Central memory CD8-positive, alpha-beta T cell (primary cell): ENCODE results near the gene SPARC.

ENCODE experiments used
- ATAC-seq: fragments of 150-1000 bp; cut with Tn5 transposase; replicated peaks from 2 replicates; pipeline ENCODE4 v1.10.0; 2022; ENCODE audit warnings: mild to moderate bottlenecking, moderate FRiP score, moderate number of reproducible peaks; ENCODE audit not compliant: poor library complexity, severe bottlenecking; ENCODE audit errors: extremely low read depth
- DNase-seq, 2 donors: peaks; one replicate each; pipeline ENCODE4 v3.0.0; 2021; ENCODE audit warnings: low spot score in 2 of 2
- H3K27ac Mint-ChIP-seq: one replicate; pipeline ENCODE4 v1.8.0; 2022; ENCODE audit warnings: low read depth, mild to moderate bottlenecking, moderate library complexity, mixed read lengths
- H3K27me3 Mint-ChIP-seq: one replicate; pipeline ENCODE4 v1.8.0; 2022; ENCODE audit warnings: mixed read lengths
- H3K36me3 Mint-ChIP-seq: one replicate; pipeline ENCODE4 v1.8.0; 2022; ENCODE audit warnings: mild to moderate bottlenecking, moderate library complexity, mixed read lengths; ENCODE audit not compliant: insufficient read depth
- H3K4me1 Mint-ChIP-seq: one replicate; pipeline ENCODE4 v1.8.0; 2022; ENCODE audit warnings: mixed read lengths
- H3K4me3 Mint-ChIP-seq: one replicate; pipeline ENCODE4 v1.8.0; 2022; ENCODE audit warnings: mild to moderate bottlenecking, moderate library complexity, mixed read lengths
- H3K9me3 Mint-ChIP-seq: one replicate; pipeline ENCODE4 v1.8.0; 2022; ENCODE audit warnings: mixed read lengths

Gene SPARC

DNA sequence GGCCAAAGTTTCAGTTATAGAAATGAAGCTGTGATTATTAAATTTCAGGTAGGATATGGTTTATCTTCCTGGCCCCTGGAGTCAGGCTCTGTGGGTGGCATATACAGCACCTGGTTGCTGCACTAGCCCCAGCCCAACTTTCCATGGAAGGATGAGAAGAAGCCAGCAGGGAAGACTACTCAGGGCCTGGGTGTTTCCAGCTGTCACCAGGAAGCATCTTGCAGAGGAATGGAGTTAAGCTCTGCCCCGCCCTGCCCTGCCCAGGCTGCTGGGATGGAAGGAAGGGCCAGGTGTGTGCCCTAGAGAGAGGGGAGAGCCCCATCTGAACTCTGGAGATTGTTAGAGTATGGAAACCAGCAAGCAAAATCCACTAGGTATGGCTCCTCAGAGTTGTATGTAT, 52.8 kb downstream of the SPARC start:
- H3K27ac Mint-ChIP-seq = no peak overlapping the region
- DNase-seq (no peak), ATAC-seq (no peak)
- no peak overlapping the region for H3K4me3 Mint-ChIP-seq
- no peaks in the 10 kb centered on the region for H3K9me3 Mint-ChIP-seq
- no peaks in the 10 kb centered on the region for H3K36me3 Mint-ChIP-seq
- H3K27me3 Mint-ChIP-seq = peaks cover 42% of the 10 kb centered on the region
- no peaks in the 10 kb centered on the region for H3K4me1 Mint-ChIP-seq

DNA sequence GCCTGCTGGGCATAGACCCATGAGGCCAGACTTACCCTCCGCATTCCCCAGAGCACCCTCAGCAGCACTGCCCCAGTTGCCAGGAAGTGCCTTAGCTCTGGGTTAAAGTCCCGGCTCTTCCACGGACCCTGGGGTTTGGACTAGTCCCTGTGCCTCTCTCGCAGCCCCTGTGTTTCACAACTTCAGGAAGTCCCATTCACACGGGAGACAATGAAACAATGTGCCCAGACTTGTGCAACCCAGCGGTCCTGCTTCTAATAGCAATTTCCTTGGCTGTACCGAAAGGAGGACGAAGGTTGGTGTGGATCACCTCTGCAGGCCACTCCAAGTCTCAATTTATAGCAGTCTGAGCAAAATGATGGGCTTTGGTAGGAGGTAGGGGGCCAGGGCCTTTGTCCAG, 53.8 kb downstream of the SPARC start:
- H3K27ac Mint-ChIP-seq = no peak overlapping the region
- ATAC-seq (no peak), DNase-seq (no peak)
- H3K27me3 Mint-ChIP-seq = peaks cover 42% of the 10 kb centered on the region
- H3K4me1 Mint-ChIP-seq = no peaks in the 10 kb centered on the region
- H3K36me3 Mint-ChIP-seq = no peaks in the 10 kb centered on the region
- no peaks in the 10 kb centered on the region for H3K9me3 Mint-ChIP-seq
- H3K4me3 Mint-ChIP-seq = no peak overlapping the region

- Mint-ChIP-seq H3K9me3 (no peaks in the 10 kb centered on the region), H3K27me3 (peaks cover 42% of the 10 kb centered on the region), H3K4me3 (no peak overlapping the region), H3K4me1 (no peaks in the 10 kb centered on the region), H3K36me3 (no peaks in the 10 kb centered on the region), H3K27ac (no peak overlapping the region)
- ATAC-seq (no peak), DNase-seq (no peak)
These were observed 54.2 kb downstream of the SPARC start for GRCh38 chr5:151632524-151632923.

GRCh38 chr5:151631941-151632340, 54.8 kb downstream of the SPARC start:
- Mint-ChIP-seq H3K36me3 (no peaks in the 10 kb centered on the region), H3K4me1 (no peaks in the 10 kb centered on the region), H3K9me3 (no peaks in the 10 kb centered on the region), H3K27me3 (peaks cover 41% of the 10 kb centered on the region), H3K4me3 (no peak overlapping the region), H3K27ac (no peak overlapping the region)
- ATAC-seq (no peak), DNase-seq (no peak)

DNA sequence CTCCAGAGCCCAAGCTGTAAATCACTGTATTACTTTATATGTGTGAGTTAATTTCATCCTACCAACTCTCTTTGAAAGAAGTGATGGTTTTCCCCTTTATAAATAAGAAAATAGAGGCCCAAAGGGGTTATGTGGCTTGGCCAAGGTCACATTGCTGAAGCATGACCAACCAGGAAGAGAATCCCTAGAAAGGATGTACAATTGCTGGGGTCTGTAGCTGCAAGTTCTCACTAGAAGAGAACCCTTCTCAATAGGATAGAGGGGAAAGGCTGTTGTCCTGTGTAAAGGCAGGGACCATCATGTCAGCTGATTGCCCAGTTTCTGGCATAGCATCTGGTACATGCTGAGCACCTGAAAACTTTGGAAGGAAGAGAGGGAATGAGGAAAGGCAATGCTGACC, 56.6 kb downstream of the SPARC start:
- ATAC-seq = no peak
- no peak for DNase-seq
- H3K9me3 Mint-ChIP-seq = no peaks in the 10 kb centered on the region
- no peaks in the 10 kb centered on the region for H3K36me3 Mint-ChIP-seq
- H3K27me3 Mint-ChIP-seq = peaks cover 28% of the 10 kb centered on the region
- H3K27ac Mint-ChIP-seq = no peak overlapping the region
- no peak overlapping the region for H3K4me3 Mint-ChIP-seq
- no peaks in the 10 kb centered on the region for H3K4me1 Mint-ChIP-seq

- Mint-ChIP-seq H3K27ac (no peak overlapping the region), H3K36me3 (no peaks in the 10 kb centered on the region), H3K9me3 (no peaks in the 10 kb centered on the region), H3K27me3 (peaks cover 43% of the 10 kb centered on the region), H3K4me1 (no peaks in the 10 kb centered on the region), H3K4me3 (no peak overlapping the region)
- no peak for ATAC-seq
- DNase-seq = no peak
These were observed 58.4 kb downstream of the SPARC start for GRCh38 chr5:151628112-151628823.

GRCh38 chr5:151627650-151628049, 59.1 kb downstream of the SPARC start:
- DNase-seq = no peak
- peaks cover 48% of the 10 kb centered on the region for H3K27me3 Mint-ChIP-seq
- ATAC-seq = no peak
- no peaks in the 10 kb centered on the region for H3K9me3 Mint-ChIP-seq
- H3K36me3 Mint-ChIP-seq = no peaks in the 10 kb centered on the region
- no peaks in the 10 kb centered on the region for H3K4me1 Mint-ChIP-seq
- no peak overlapping the region for H3K4me3 Mint-ChIP-seq
- no peak overlapping the region for H3K27ac Mint-ChIP-seq

- H3K9me3 Mint-ChIP-seq = no peaks in the 10 kb centered on the region
- no peaks in the 10 kb centered on the region for H3K4me1 Mint-ChIP-seq
- no peaks in the 10 kb centered on the region for H3K36me3 Mint-ChIP-seq
- H3K27ac Mint-ChIP-seq = no peak overlapping the region
- peaks cover 49% of the 10 kb centered on the region for H3K27me3 Mint-ChIP-seq
- no peak for DNase-seq
- no peak overlapping the region for H3K4me3 Mint-ChIP-seq
- no peak for ATAC-seq
These were observed 61.4 kb downstream of the SPARC start for GRCh38 chr5:151625285-151625684.

GRCh38 chr5:151624476-151624875, 62.2 kb downstream of the SPARC start:
- H3K4me3 Mint-ChIP-seq = no peak overlapping the region
- H3K27me3 Mint-ChIP-seq = peaks cover 41% of the 10 kb centered on the region
- DNase-seq (no peak), ATAC-seq (no peak)
- no peaks in the 10 kb centered on the region for H3K4me1 Mint-ChIP-seq
- H3K36me3 Mint-ChIP-seq = no peaks in the 10 kb centered on the region
- no peak overlapping the region for H3K27ac Mint-ChIP-seq
- H3K9me3 Mint-ChIP-seq = no peaks in the 10 kb centered on the region

GRCh38 chr5:151622367-151623088, 64.2 kb downstream of the SPARC start:
- Mint-ChIP-seq H3K27ac (no peak overlapping the region), H3K27me3 (peaks cover 38% of the 10 kb centered on the region), H3K4me3 (no peak overlapping the region), H3K36me3 (no peaks in the 10 kb centered on the region), H3K4me1 (no peaks in the 10 kb centered on the region), H3K9me3 (no peaks in the 10 kb centered on the region)
- DNase-seq (no peak), ATAC-seq (no peak)

GRCh38 chr5:151620461-151620840, 66.3 kb downstream of the SPARC start:
- ATAC-seq (no peak), DNase-seq (no peak)
- Mint-ChIP-seq H3K27me3 (peaks cover 52% of the 10 kb centered on the region), H3K4me1 (peaks cover 3% of the 10 kb centered on the region), H3K27ac (no peak overlapping the region), H3K36me3 (no peaks in the 10 kb centered on the region), H3K4me3 (no peak overlapping the region), H3K9me3 (no peaks in the 10 kb centered on the region)

DNA sequence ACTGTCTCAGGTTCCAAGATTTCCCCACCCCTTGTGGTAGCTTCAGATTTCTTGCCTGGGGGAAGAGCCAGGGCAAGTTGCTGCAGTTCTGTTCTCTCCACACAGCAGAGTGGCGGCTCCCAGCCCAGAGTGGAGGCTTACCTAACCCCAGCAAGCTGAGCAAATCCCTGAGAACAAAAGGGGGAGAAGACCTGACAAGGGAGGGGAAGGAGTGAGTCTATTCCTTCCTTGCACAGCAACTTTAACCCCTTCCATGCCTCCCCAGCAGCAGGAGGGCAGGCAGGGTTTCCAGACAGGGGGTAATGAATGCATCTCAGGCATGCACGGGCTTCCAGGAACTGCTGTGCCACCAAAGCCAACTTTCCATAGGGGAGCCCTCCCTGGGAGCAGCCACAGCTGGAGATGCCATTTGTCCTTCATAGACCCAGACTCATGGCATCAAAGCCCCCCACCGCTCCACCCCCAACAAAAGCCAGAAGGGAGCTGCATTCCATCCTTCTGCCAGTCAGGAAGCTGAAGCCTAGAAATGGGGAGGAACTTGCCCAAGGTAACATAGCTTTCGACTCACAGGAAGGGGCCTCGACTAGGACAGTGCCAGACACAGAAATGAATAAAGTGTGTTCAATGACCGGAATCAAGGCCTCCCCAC, 66.8 kb downstream of the SPARC start:
- no peaks in the 10 kb centered on the region for H3K9me3 Mint-ChIP-seq
- DNase-seq (no peak), ATAC-seq (no peak)
- H3K4me3 Mint-ChIP-seq = no peak overlapping the region
- peaks cover 8% of the 10 kb centered on the region for H3K4me1 Mint-ChIP-seq
- H3K36me3 Mint-ChIP-seq = no peaks in the 10 kb centered on the region
- no peak overlapping the region for H3K27ac Mint-ChIP-seq
- H3K27me3 Mint-ChIP-seq = peaks cover 52% of the 10 kb centered on the region

- ATAC-seq = no peak
- Mint-ChIP-seq H3K27ac (no peak overlapping the region), H3K9me3 (no peaks in the 10 kb centered on the region), H3K36me3 (no peaks in the 10 kb centered on the region), H3K4me3 (no peak overlapping the region), H3K4me1 (peaks cover 9% of the 10 kb centered on the region), H3K27me3 (peaks cover 44% of the 10 kb centered on the region)
- no peak for DNase-seq
These were observed 67.8 kb downstream of the SPARC start for GRCh38 chr5:151618907-151619306.
